SK-N-SH treated with all-trans-retinoic acid at 6 μM for 48 hours (cell line): ENCODE measurements around the gene HPS1.

ENCODE experiments used
- CSDC2 ChIP-seq: fragments of 250-450 bp; sonication (Bioruptor Pico); IDR thresholded peaks from 2 replicates; pipeline ENCODE4 v1.5.0; 2020; ENCODE audit warnings: mild to moderate bottlenecking, moderate library complexity
- ISL1 ChIP-seq: fragments of 250-450 bp; sonication (Bioruptor Pico); IDR thresholded peaks from 2 replicates; pipeline ENCODE4 v2.1.2; 2022; ENCODE audit warnings: mild to moderate bottlenecking, moderate library complexity
- PATZ1 ChIP-seq: fragments of 250-450 bp; sonication (Bioruptor Pico); IDR thresholded peaks from 2 replicates; pipeline ENCODE4 v1.8.0; 2020; ENCODE audit warnings: mild to moderate bottlenecking, moderate library complexity, borderline replicate concordance
- PPARA ChIP-seq: fragments of 250-450 bp; sonication (Bioruptor Pico); IDR thresholded peaks from 2 replicates; pipeline ENCODE4 v1.5.0; 2020; ENCODE audit warnings: mild to moderate bottlenecking, borderline replicate concordance
- RARB ChIP-seq: fragments of 250-450 bp; sonication (Bioruptor Pico); IDR thresholded peaks from 2 replicates; pipeline ENCODE4 v1.8.0; 2021; ENCODE audit warnings: mild to moderate bottlenecking, moderate library complexity
- SNAI2 ChIP-seq: fragments of 250-450 bp; sonication (Bioruptor Pico); IDR thresholded peaks from 2 replicates; pipeline ENCODE4 v1.5.0; 2020; ENCODE audit warnings: mild to moderate bottlenecking, moderate library complexity
- TCF4 ChIP-seq: fragments of 250-450 bp; sonication (Bioruptor Pico); IDR thresholded peaks from 2 replicates; pipeline ENCODE4 v1.8.0; 2021; ENCODE audit warnings: mild to moderate bottlenecking, moderate library complexity, borderline replicate concordance
- TOX ChIP-seq: fragments of 250-450 bp; sonication (Bioruptor Pico); IDR thresholded peaks from 2 replicates; pipeline ENCODE4 v1.8.0; 2021; ENCODE audit warnings: mild to moderate bottlenecking, moderate library complexity, borderline replicate concordance
- ZFP30 ChIP-seq: fragments of 450-650 bp; formaldehyde crosslinking; IDR thresholded peaks from 2 replicates; pipeline ENCODE4 v1.5.0; 2022; ENCODE audit warnings: mild to moderate bottlenecking, moderate library complexity
- ZNF8 ChIP-seq: fragments of 450-650 bp; formaldehyde crosslinking; IDR thresholded peaks from 2 replicates; pipeline ENCODE4 v1.5.0; 2020; ENCODE audit warnings: mild to moderate bottlenecking, moderate library complexity
- TF ChIP-seq, protein P1 (sequence below): fragments of 250-450 bp; sonication (Bioruptor Pico); IDR thresholded peaks from 2 replicates; pipeline ENCODE4 v1.5.1; 2020; ENCODE audit warnings: low read depth, mild to moderate bottlenecking, moderate library complexity

GRCh38 chr10:98376485-98376884 lies 70.2 kb downstream of the HPS1 start:
- TF ChIP-seq ISL1 (CRISPR knock-in tag) (no peak), ZNF8 (CRISPR knock-in tag) (no peak), RARB (CRISPR knock-in tag) (no peak), PPARA (CRISPR knock-in tag) (no peak), ZFP30 (CRISPR knock-in tag) (no peak), CSDC2 (no peak), SNAI2 (CRISPR knock-in tag) (no peak), TCF4 (CRISPR knock-in tag) (no peak), TOX (no peak), PATZ1 (CRISPR knock-in tag) (no peak)
- TF ChIP-seq, protein P1, sequence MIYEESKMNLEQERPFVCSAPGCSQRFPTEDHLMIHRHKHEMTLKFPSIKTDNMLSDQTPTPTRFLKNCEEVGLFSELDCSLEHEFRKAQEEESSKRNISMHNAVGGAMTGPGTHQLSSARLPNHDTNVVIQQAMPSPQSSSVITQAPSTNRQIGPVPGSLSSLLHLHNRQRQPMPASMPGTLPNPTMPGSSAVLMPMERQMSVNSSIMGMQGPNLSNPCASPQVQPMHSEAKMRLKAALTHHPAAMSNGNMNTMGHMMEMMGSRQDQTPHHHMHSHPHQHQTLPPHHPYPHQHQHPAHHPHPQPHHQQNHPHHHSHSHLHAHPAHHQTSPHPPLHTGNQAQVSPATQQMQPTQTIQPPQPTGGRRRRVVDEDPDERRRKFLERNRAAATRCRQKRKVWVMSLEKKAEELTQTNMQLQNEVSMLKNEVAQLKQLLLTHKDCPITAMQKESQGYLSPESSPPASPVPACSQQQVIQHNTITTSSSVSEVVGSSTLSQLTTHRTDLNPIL (CRISPR knock-in tag) = no peak
